Measurements from ENCODE around the gene MVB12B.

GRCh38 chr9:126532951-126533925 lies 206.6 kb downstream of the MVB12B start:
- TF ChIP-seq, protein P1, sequence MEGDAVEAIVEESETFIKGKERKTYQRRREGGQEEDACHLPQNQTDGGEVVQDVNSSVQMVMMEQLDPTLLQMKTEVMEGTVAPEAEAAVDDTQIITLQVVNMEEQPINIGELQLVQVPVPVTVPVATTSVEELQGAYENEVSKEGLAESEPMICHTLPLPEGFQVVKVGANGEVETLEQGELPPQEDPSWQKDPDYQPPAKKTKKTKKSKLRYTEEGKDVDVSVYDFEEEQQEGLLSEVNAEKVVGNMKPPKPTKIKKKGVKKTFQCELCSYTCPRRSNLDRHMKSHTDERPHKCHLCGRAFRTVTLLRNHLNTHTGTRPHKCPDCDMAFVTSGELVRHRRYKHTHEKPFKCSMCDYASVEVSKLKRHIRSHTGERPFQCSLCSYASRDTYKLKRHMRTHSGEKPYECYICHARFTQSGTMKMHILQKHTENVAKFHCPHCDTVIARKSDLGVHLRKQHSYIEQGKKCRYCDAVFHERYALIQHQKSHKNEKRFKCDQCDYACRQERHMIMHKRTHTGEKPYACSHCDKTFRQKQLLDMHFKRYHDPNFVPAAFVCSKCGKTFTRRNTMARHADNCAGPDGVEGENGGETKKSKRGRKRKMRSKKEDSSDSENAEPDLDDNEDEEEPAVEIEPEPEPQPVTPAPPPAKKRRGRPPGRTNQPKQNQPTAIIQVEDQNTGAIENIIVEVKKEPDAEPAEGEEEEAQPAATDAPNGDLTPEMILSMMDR (IDR thresholded peaks at IDR 0.05; ENCODE audit: insufficient read depth, low read length): no peak
- TF ChIP-seq GABPA (IDR thresholded peaks at IDR 0.05; ENCODE audit: low read depth): no peak
